Stomach smooth muscle (tissue), 2 donors: ENCODE measurements around the gene GRAP.

Experiments
- H3K27ac ChIP-seq: one replicate; pipeline ENCODE4 v1.7.0; 2013; ENCODE audit warnings: mild to moderate bottlenecking, low read length, inconsistent platforms
- H3K27me3 ChIP-seq, 2 donors: one replicate each; pipeline ENCODE4 v1.7.0; 2013; ENCODE audit warnings: low read length in 2 of 2; ENCODE audit not compliant: insufficient read depth in 2 of 2, control insufficient read depth in 1 of 2
- H3K36me3 ChIP-seq, 2 donors: one replicate each; pipeline ENCODE4 v1.7.0; 2013; ENCODE audit warnings: low read length in 2 of 2; ENCODE audit not compliant: control insufficient read depth in 2 of 2, insufficient read depth in 2 of 2
- H3K4me1 ChIP-seq: one replicate; pipeline ENCODE4 v1.7.0; 2013; ENCODE audit warnings: low read length; ENCODE audit not compliant: control insufficient read depth, insufficient read depth
- H3K4me3 ChIP-seq, 2 donors: one replicate each; pipeline ENCODE4 v1.7.0; 2013; ENCODE audit warnings: low read length in 2 of 2
- H3K9ac ChIP-seq, 2 donors: one replicate each; pipeline ENCODE4 v1.7.0; 2013; ENCODE audit warnings: low read length in 2 of 2, mild to moderate bottlenecking in 1 of 2
- H3K9me3 ChIP-seq, 2 donors: one replicate each; pipeline ENCODE4 v1.7.0; 2013; ENCODE audit warnings: low read length in 2 of 2; ENCODE audit not compliant: control insufficient read depth in 2 of 2
- donor health status: healthy.
- donor health status: Pancreatic carcinoma.

Gene GRAP

DNA sequence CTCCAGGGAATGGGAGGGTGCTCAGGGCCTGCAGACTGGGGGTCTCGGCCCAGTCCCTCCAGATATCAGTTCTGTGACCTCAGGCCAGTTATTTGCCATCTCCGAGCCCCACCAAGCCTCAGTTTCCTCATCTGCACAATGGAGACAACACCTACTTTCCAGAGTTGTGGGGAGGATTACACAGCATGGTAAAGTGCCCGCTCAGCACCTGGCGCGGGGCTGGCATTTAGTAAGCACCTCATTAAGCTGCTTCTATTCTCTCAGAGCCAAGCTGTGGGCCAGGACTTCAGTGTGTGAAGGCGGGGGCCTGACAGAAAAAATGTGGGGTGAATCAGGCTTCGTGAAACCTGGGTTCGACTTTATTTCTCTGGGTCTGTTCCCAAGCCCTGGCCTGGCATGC is 47.4 kb downstream of the GRAP start:
- H3K4me3 ChIP-seq: no peak overlapping the region
- no peak overlapping the region for H3K27ac ChIP-seq
- H3K27me3 ChIP-seq: no peaks in the 10 kb centered on the region
- no peaks in the 10 kb centered on the region for H3K36me3 ChIP-seq
- peaks cover 1% of the 10 kb centered on the region for H3K4me1 ChIP-seq
- H3K9me3 ChIP-seq: peaks cover 0 to 9% of the 10 kb centered on the region in 2 donors
- H3K9ac ChIP-seq: no peak overlapping the region

DNA sequence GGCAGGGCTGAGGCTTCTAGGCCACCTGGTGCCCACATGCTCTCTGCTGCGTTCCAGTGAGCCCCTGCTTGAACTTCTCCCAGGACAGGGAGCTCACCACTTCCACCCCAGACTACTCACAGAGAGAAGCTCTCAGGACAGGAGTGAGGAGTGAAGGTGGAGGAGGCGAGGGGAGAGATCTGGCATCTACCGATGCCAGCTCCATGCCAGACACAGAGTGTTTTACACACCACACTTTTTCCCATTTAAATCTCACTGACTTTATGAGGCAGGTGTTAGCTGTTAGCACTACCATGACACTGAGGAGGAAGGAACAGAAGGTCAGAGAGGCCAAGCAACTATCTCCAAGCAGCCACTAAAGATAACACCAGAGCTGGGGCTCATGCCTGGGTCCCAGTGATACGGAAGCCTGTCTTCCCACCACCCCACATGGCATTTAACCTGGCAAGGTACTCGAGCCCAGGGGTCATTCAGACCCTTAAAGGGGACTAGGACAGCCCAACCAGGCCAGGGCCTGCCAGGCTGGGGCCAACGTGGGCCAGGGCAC is 49.0 kb downstream of the GRAP start:
- Histone ChIP-seq H3K9ac (no peak overlapping the region), H3K4me3 (no peak overlapping the region), H3K27me3 (no peaks in the 10 kb centered on the region), H3K9me3 (peaks cover 0 to 9% of the 10 kb centered on the region in 2 donors), H3K4me1 (no peaks in the 10 kb centered on the region), H3K27ac (no peak overlapping the region), H3K36me3 (no peaks in the 10 kb centered on the region)

DNA sequence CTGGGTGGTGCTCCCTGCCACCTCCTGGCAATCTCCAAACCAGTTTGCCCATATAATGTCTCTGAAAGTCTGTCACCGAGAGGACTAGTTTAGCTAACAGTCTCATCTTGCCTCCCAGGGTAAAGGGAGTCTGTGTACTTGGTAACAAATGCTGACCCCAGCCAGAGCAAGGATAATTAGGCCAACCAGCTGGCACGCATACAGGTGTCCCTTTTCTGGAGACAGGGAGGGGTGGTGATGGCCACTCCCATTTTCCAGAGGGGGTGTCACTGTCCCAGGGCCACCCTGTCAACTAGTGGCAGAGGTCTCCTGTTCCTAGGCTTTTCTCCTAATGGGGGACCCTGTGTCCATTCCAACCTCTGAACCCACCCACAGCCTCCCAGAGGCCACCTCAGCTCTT is 50.3 kb downstream of the GRAP start:
- H3K27me3 ChIP-seq: no peaks in the 10 kb centered on the region
- H3K9ac ChIP-seq: no peak overlapping the region
- H3K9me3 ChIP-seq: peaks cover 0 to 9% of the 10 kb centered on the region in 2 donors
- no peak overlapping the region for H3K27ac ChIP-seq
- no peaks in the 10 kb centered on the region for H3K36me3 ChIP-seq
- no peak overlapping the region for H3K4me3 ChIP-seq
- H3K4me1 ChIP-seq: no peaks in the 10 kb centered on the region

DNA sequence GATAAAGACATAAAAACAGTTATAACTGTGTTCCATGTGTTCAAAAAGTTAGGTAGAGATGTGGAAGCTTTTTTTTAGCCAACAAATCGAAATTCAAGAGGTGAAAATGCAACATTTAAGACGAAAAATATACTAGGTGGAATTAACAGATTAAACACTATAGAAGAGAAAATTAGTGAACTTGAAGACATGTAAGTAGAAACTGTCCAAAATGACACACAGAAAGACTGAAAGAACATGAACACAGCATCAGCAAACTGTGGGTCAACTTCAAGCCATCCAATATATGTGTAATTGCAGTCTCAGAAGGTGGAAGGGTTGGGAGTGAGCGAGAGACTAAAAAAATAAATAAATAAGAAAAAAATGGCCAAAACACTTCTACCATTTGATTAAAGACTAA is 51.5 kb downstream of the GRAP start:
- H3K9ac ChIP-seq: no peak overlapping the region
- H3K27me3 ChIP-seq: no peaks in the 10 kb centered on the region
- H3K27ac ChIP-seq: no peak overlapping the region
- H3K4me3 ChIP-seq: no peak overlapping the region
- peaks cover 0 to 9% of the 10 kb centered on the region in 2 donors for H3K9me3 ChIP-seq
- H3K4me1 ChIP-seq: no peaks in the 10 kb centered on the region
- no peaks in the 10 kb centered on the region for H3K36me3 ChIP-seq

- Histone ChIP-seq H3K27me3 (no peaks in the 10 kb centered on the region), H3K36me3 (no peaks in the 10 kb centered on the region)
These were observed 52.1 kb downstream of the GRAP start for GRCh38 chr17:18994631-18995030.

GRCh38 chr17:18993905-18994526 is 52.7 kb downstream of the GRAP start:
- Histone ChIP-seq H3K4me3 (no peak overlapping the region), H3K9me3 (peaks cover 0 to 9% of the 10 kb centered on the region in 2 donors), H3K36me3 (no peaks in the 10 kb centered on the region), H3K27me3 (no peaks in the 10 kb centered on the region), H3K27ac (no peak overlapping the region), H3K4me1 (no peaks in the 10 kb centered on the region), H3K9ac (no peak overlapping the region)

More at GRCh38 chr17:18994631-18995030, 52.1 kb downstream of the GRAP start:
- Histone ChIP-seq H3K4me3 (no peak overlapping the region), H3K27ac (no peak overlapping the region), H3K9me3 (peaks cover 0 to 9% of the 10 kb centered on the region in 2 donors), H3K9ac (no peak overlapping the region), H3K4me1 (no peaks in the 10 kb centered on the region)

- no peak overlapping the region for H3K4me3 ChIP-seq
- peaks cover 0 to 9% of the 10 kb centered on the region in 2 donors for H3K9me3 ChIP-seq
- H3K27ac ChIP-seq: no peak overlapping the region
- no peaks in the 10 kb centered on the region for H3K27me3 ChIP-seq
- peaks cover 0 to 4% of the 10 kb centered on the region in 2 donors for H3K36me3 ChIP-seq
- H3K4me1 ChIP-seq: no peaks in the 10 kb centered on the region
- no peak overlapping the region for H3K9ac ChIP-seq
These were observed 54.2 kb downstream of the GRAP start for GRCh38 chr17:18992454-18993130.

- H3K4me3 ChIP-seq: no peak overlapping the region
- H3K4me1 ChIP-seq: no peaks in the 10 kb centered on the region
- H3K27me3 ChIP-seq: no peaks in the 10 kb centered on the region
- H3K9ac ChIP-seq: no peak overlapping the region
- H3K36me3 ChIP-seq: peaks cover 0 to 4% of the 10 kb centered on the region in 2 donors
- peaks cover 0 to 8% of the 10 kb centered on the region in 2 donors for H3K9me3 ChIP-seq
- H3K27ac ChIP-seq: no peak overlapping the region
These were observed 55.0 kb downstream of the GRAP start for GRCh38 chr17:18991531-18992315.

GRCh38 chr17:18990331-18990730 is 56.4 kb downstream of the GRAP start:
- peaks cover 0 to 4% of the 10 kb centered on the region in 2 donors for H3K36me3 ChIP-seq
- no peaks in the 10 kb centered on the region for H3K27me3 ChIP-seq
- H3K27ac ChIP-seq: no peak overlapping the region
- H3K9me3 ChIP-seq: no peaks in the 10 kb centered on the region
- H3K9ac ChIP-seq: no peak overlapping the region
- no peaks in the 10 kb centered on the region for H3K4me1 ChIP-seq
- no peak overlapping the region for H3K4me3 ChIP-seq

- H3K9ac ChIP-seq: no peak overlapping the region
- H3K9me3 ChIP-seq: no peaks in the 10 kb centered on the region
- H3K4me1 ChIP-seq: no peaks in the 10 kb centered on the region
- H3K27me3 ChIP-seq: no peaks in the 10 kb centered on the region
- no peak overlapping the region for H3K4me3 ChIP-seq
- no peak overlapping the region for H3K27ac ChIP-seq
- peaks cover 0 to 4% of the 10 kb centered on the region in 2 donors for H3K36me3 ChIP-seq
These were observed 58.1 kb downstream of the GRAP start for GRCh38 chr17:18988546-18989173.
